GM18861 (cell line): ENCODE data around the gene LRP1-AS.

Experiments
- ATAC-seq: cut with Tn5 transposase; IDR thresholded peaks from one replicate; pipeline ENCODE4 v1.9.1; 2021; ENCODE audit not compliant: unreplicated experiment

The LRP1-AS gene

GRCh38 chr12:57142121-57142520, 5.3 kb downstream of the LRP1-AS start:
- ATAC-seq, result no peak

- ATAC-seq, result no peak
These were observed 6.2 kb downstream of the LRP1-AS start for GRCh38 chr12:57141249-57141648.

GRCh38 chr12:57139796-57140649, 7.4 kb downstream of the LRP1-AS start:
- no peak for ATAC-seq

GRCh38 chr12:57138526-57139272, 8.7 kb downstream of the LRP1-AS start:
- ATAC-seq, result no peak

- no peak for ATAC-seq
These were observed 11.7 kb downstream of the LRP1-AS start for GRCh38 chr12:57135527-57136326.

- no peak for ATAC-seq
These were observed 12.5 kb downstream of the LRP1-AS start for GRCh38 chr12:57134949-57135348.

- ATAC-seq, result no peak
These were observed 13.5 kb downstream of the LRP1-AS start for GRCh38 chr12:57133916-57134315.

- ATAC-seq, result no peak
These were observed 14.3 kb downstream of the LRP1-AS start for GRCh38 chr12:57133013-57133569.

- ATAC-seq, result no peak
These were observed 15.3 kb downstream of the LRP1-AS start for GRCh38 chr12:57131896-57132744.

- no peak for ATAC-seq
These were observed 16.5 kb downstream of the LRP1-AS start for GRCh38 chr12:57130941-57131340.

GRCh38 chr12:57129889-57130288, 17.5 kb downstream of the LRP1-AS start:
- no peak for ATAC-seq

GRCh38 chr12:57129321-57129842, 18.0 kb downstream of the LRP1-AS start:
- no peak for ATAC-seq

- no peak for ATAC-seq
These were observed 18.7 kb downstream of the LRP1-AS start for GRCh38 chr12:57128519-57129247.

- ATAC-seq, result no peak
These were observed 19.5 kb downstream of the LRP1-AS start, which contains the start of gene LRP1 for GRCh38 chr12:57127726-57128518. Gene LRP1 (plus strand): TSS chr12:57128483. CDS start chr12:57128965, 482 bp downstream.

GRCh38 chr12:57127101-57127725, 20.2 kb downstream of the LRP1-AS start:
- no peak for ATAC-seq

- ATAC-seq, result no peak
These were observed 20.9 kb downstream of the LRP1-AS start for GRCh38 chr12:57126561-57126960.

GRCh38 chr12:57126061-57126460, 21.4 kb downstream of the LRP1-AS start:
- no peak for ATAC-seq
